ENCODE data around the gene ASZ1. TPM values are rescaled to one million over a fixed set of nuclear protein-coding genes. Genes with fewer than 3 reads are reported as not detected.

Gene ASZ1
- total and polyA plus RNA-seq, 2 of the 4 experiments (the other 2 are of a cell fraction): not detected

DNA sequence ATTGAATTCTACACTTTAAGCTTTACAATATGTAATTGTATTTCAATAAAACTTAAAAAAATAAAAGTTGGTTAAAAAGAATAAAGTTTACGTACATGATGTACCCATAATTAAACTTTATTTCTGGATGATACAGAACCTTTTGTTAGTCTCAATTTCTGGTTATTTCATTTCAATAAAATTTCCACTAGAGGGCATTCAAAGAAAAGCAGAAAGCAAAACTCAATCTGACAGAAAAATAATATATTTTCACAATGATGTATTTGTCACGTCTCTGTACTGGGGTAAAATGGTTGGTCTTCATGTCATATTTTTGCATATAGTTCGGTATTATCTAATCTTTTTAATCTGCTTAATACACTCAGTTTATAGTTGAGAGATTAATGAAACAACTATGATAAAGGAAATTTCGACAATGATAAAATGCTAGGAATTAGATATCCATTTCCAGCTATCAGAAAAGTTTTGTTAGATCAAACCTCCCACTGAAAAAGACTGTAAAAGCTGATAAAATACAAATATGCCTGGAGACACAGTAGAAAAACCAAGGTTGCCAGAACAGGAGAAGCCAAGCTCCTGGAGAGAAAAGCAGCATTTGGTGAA lies 27.4 kb downstream of the ASZ1 start:
- H3K4me1 ChIP-seq (ENCODE audit: control insufficient read depth, insufficient read depth, low read length): peaks cover 2% of the 10 kb centered on the region; the same call in 1 of the 2 replicates
- no peak overlapping the region for H2BK5ac ChIP-seq (ENCODE audit: low read depth, low read length, poor library complexity, severe bottlenecking)
- H2BK15ac ChIP-seq (ENCODE audit: low read depth, low read length): no peak overlapping the region
- H4K91ac ChIP-seq (ENCODE audit: insufficient read depth, low read depth, low read length): no peak overlapping the region
- H3K36me3 ChIP-seq (ENCODE audit: control insufficient read depth, insufficient read depth, low read length): no peaks in the 10 kb centered on the region
- H2AK5ac ChIP-seq (ENCODE audit: low read depth, low read length): no peak overlapping the region
- H4K8ac ChIP-seq (ENCODE audit: low read depth in 2 of 2, low read length in 2 of 2): no peak overlapping the region
- BruUV-seq (replicated peaks): no TSS peak
- dilution Hi-C loops (cut with HindIII; ENCODE audit: low sequenced_read_pairs, unreplicated experiment) (no loop called here), intact Hi-C loops (cut with micrococcal nuclease) (loop anchor here (1.0 to 5.0 kb wide), 4 partner anchors 275 to 797 kb away; no protein-coding TSS in a partner anchor), in situ Hi-C loops (cut with MboI; ENCODE audit: low sequenced_read_pairs) (no loop called here)
- no peak overlapping the region for H3K4me3 ChIP-seq (ENCODE audit: insufficient read depth, low read depth, low read length)
- ChIA-PET POLR2A (ENCODE audit: unreplicated experiment) (no interaction called here), CTCF (interaction anchor here (0.7 to 1.3 kb wide), 2 partner anchors 74 to 318 kb away, joined by 3 to 4 read pairs; no protein-coding TSS in a partner anchor)
- H2BK120ac ChIP-seq (ENCODE audit: low read depth, low read length): no peak overlapping the region
- no peak overlapping the region for H2AK9ac ChIP-seq (replicated peaks; ENCODE audit: low read depth, low read length, poor library complexity)
- H3K9ac ChIP-seq (ENCODE audit: low read depth, low read length): no peak overlapping the region
- H3K4me2 ChIP-seq (ENCODE audit: low read depth, low read length): no peak overlapping the region
- H2AFZ ChIP-seq (replicated peaks; ENCODE audit: low read length, poor library complexity): no peak overlapping the region
- H3K23ac ChIP-seq (ENCODE audit: low read depth, low read length): no peak overlapping the region
- H4K5ac ChIP-seq (ENCODE audit: low read depth, low read length): no peak overlapping the region
- no peaks in the 10 kb centered on the region for H4K20me1 ChIP-seq (ENCODE audit: insufficient read depth, low read length)
- TF ChIP-seq SMC3 (IDR thresholded peaks at IDR 0.05; ENCODE audit: low read depth, low read length) (peak; percentile 44), CHD1 (IDR thresholded peaks at IDR 0.05; ENCODE audit: low read depth, low read length) (no peak), MXI1 (IDR thresholded peaks at IDR 0.05; ENCODE audit: borderline replicate concordance, low read depth, low read length) (no peak), CTCF (conservative IDR thresholded peaks at IDR 0.05; ENCODE audit: low read depth, low read length) (peak; percentile 58), RAD21 (IDR thresholded peaks at IDR 0.05; ENCODE audit: low read length) (peak; percentile 61)
- TF ChIP-seq, protein P1, sequence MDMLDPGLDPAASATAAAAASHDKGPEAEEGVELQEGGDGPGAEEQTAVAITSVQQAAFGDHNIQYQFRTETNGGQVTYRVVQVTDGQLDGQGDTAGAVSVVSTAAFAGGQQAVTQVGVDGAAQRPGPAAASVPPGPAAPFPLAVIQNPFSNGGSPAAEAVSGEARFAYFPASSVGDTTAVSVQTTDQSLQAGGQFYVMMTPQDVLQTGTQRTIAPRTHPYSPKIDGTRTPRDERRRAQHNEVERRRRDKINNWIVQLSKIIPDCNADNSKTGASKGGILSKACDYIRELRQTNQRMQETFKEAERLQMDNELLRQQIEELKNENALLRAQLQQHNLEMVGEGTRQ (IDR thresholded peaks at IDR 0.05; ENCODE audit: low read depth, low read length): no peak
- H3K14ac ChIP-seq (replicated peaks; ENCODE audit: low read depth, low read length): no peak overlapping the region
- no peak overlapping the region for H3K56ac ChIP-seq (ENCODE audit: extremely low read depth, insufficient read depth, low read length)
- no peaks in the 10 kb centered on the region for H3K27me3 ChIP-seq (ENCODE audit: control insufficient read depth, insufficient read depth, low read length)
- no peak overlapping the region for H3K27ac ChIP-seq (ENCODE audit: insufficient read depth, low read length)
- ATAC-seq (ENCODE audit: low read depth) (no peak), DNase-seq (peak; percentile 5)
- H3K4ac ChIP-seq (ENCODE audit: low read depth, low read length): no peak overlapping the region
- WGBS, 2 experiments (ENCODE audit: extremely low coverage in 2 of 2, insufficient read length in 1 of 2): no CpG with 5 or more reads among the region's 4 CpGs
- no peaks in the 10 kb centered on the region; the same call in 1 of the 2 replicates for H3K9me1 ChIP-seq (ENCODE audit: insufficient read depth, low read length)
- no peak overlapping the region for H3K18ac ChIP-seq (ENCODE audit: low read depth, low read length)
- no peaks in the 10 kb centered on the region for H3K9me3 ChIP-seq (ENCODE audit: control insufficient read depth, insufficient read depth, low read length)
- no peak overlapping the region for H2BK20ac ChIP-seq (ENCODE audit: low read depth, low read length)
- no peaks in the 10 kb centered on the region for H3K79me1 ChIP-seq (ENCODE audit: low read depth in 1 of 2, low read length in 2 of 2)
